ENCODE measurements around the gene SLC47A1. TPM values are rescaled to one million over a fixed set of nuclear protein-coding genes. Genes with fewer than 3 reads are reported as not detected.

SLC47A1 gene
- total and polyA plus RNA-seq, 2 of the 13 experiments (the other 11 are each of a cell fraction or from before 2014, with no cell fraction given) = 42.1 to 67.5 TPM

DNA sequence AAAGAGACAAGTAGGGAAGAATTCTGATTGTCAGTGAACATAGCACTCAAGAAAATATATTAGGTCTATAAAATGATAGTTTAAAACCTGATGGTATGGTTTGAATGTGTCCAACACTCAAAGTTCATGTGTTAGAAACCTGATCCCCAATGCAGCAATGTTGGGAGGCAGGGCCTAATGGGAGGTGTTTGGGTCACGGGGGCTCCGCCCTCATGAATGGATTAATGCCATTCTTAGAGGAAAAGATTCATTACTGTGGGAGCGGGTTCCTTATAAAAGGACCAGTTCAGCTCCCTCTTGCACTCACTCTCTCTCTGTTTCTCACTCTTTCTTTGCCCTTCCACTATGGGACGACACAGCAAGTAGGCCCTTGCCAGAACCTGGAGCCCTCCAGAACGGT is 41.5 kb upstream of the SLC47A1 start:
- TF ChIP-seq ZNF180 (CRISPR knock-in tag; IDR thresholded peaks at IDR 0.05; ENCODE audit: borderline replicate concordance, low read depth) (no peak), ZNF556 (CRISPR knock-in tag; IDR thresholded peaks at IDR 0.05; ENCODE audit: borderline replicate concordance) (no peak), ZC3H4 (CRISPR knock-in tag; IDR thresholded peaks at IDR 0.05; ENCODE audit: borderline replicate concordance) (no peak), ZSCAN25 (CRISPR knock-in tag; IDR thresholded peaks at IDR 0.05) (no peak), CBFB (CRISPR knock-in tag; IDR thresholded peaks at IDR 0.05) (no peak), NCOR1 (IDR thresholded peaks at IDR 0.05; ENCODE audit: borderline replicate concordance, low read length) (no peak), ZNF17 (CRISPR knock-in tag; IDR thresholded peaks at IDR 0.05) (no peak), ZNF557 (CRISPR knock-in tag; IDR thresholded peaks at IDR 0.05) (no peak), ZNF354B (CRISPR knock-in tag; IDR thresholded peaks at IDR 0.05) (no peak), RARG (CRISPR knock-in tag; IDR thresholded peaks at IDR 0.05; ENCODE audit: low read depth) (no peak), ZNF207 (IDR thresholded peaks at IDR 0.05; ENCODE audit: borderline replicate concordance) (no peak), ZNF446 (CRISPR knock-in tag; IDR thresholded peaks at IDR 0.05) (no peak), ZNF850 (CRISPR knock-in tag; conservative IDR thresholded peaks at IDR 0.05) (no peak), YY1 (IDR thresholded peaks at IDR 0.05; ENCODE audit: insufficient read depth, insufficient replicate concordance, low read depth, low read length) (no peak), STAT5B (CRISPR knock-in tag; IDR thresholded peaks at IDR 0.05) (no peak)
- TF ChIP-seq, protein P1, sequence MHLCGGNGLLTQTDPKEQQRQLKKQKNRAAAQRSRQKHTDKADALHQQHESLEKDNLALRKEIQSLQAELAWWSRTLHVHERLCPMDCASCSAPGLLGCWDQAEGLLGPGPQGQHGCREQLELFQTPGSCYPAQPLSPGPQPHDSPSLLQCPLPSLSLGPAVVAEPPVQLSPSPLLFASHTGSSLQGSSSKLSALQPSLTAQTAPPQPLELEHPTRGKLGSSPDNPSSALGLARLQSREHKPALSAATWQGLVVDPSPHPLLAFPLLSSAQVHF (CRISPR knock-in tag; IDR thresholded peaks at IDR 0.05) = no peak
- CTCF ChIA-PET (ENCODE audit: low intra/inter-chr PET ratio, low total read pairs) = no interaction called here
- Histone ChIP-seq H3K4me2 (ENCODE audit: low read depth, low read length) (no peak overlapping the region), H3K9ac (ENCODE audit: insufficient read depth, low read depth, low read length) (no peak overlapping the region), H2AFZ (ENCODE audit: low read length) (no peak overlapping the region), H3K36me3 (replicated peaks in 1 of 2; ENCODE audit: control insufficient read depth in 1 of 2, insufficient read depth in 2 of 2, low read length in 2 of 2) (no peaks in the 10 kb centered on the region), H3K4me3 (replicated peaks in 1 of 3; ENCODE audit: insufficient read depth in 1 of 3, low read depth in 2 of 3, low read length in 3 of 3) (no peak overlapping the region), H3K9me3 (ENCODE audit: low read length) (no peaks in the 10 kb centered on the region), H3K27ac (ENCODE audit: extremely low read length, insufficient read depth, low read length) (no peak overlapping the region), H3K27me3 (ENCODE audit: control insufficient read depth in 1 of 2, insufficient read depth in 2 of 2, low read length in 2 of 2) (peaks cover 2 to 26% of the 10 kb centered on the region in 2 experiments; a peak in 2 of 5 replicates), H3K79me2 (ENCODE audit: insufficient read depth, low read length) (no peaks in the 10 kb centered on the region), H4K20me1 (ENCODE audit: insufficient read depth, low read length) (no peaks in the 10 kb centered on the region), H3K4me1 (ENCODE audit: insufficient read depth, low read length) (peaks cover 13% of the 10 kb centered on the region; the same call in 1 of the 2 replicates)
- in situ Hi-C loops (cut with HindIII; ENCODE audit: extremely low pct_ligation_motif_present, low pct_unique_long_range_greater_than_20kb) = no loop called here
- ATAC-seq = no peak
- BruUV-seq (replicated peaks) = no TSS peak
- 31% methylated on average over 5 of the region's 5 CpGs for WGBS (ENCODE audit: low lambda C conversion rate)
- intact Hi-C loops (cut with micrococcal nuclease; ENCODE audit: unreplicated experiment) = no loop called here
- POLR2A ChIA-PET = no interaction called here
- no peak for DNase-seq (ENCODE audit: low spot score)
- FAIRE-seq = no peak
